RPMI7951 (cell line): ENCODE results near the gene TMEM132E. TPM values are rescaled to one million over a fixed set of nuclear protein-coding genes. Genes with fewer than 3 reads are reported as not detected.
A peak's percentile ranks its signal among the peaks of the same experiment; 100 is the strongest.

Source experiments
- DNase-seq: peaks from one replicate; pipeline ENCODE4 v3.0.0-alpha.2; 2012; ENCODE audit warnings: low read depth
- total RNA-seq: library from RNA; depleted of rRNA; stranded (reverse); fragments of >200 nt; shearing (Covaris generic); gene quantifications from 2 replicates; pipeline ENCODE4 v1.2.3, GENCODE V29; 2014

The TMEM132E gene
- total RNA-seq, 1 experiment from 2014 or later: not detected

- no peak for DNase-seq
These were observed 55.3 kb downstream of the TMEM132E start for GRCh38 chr17:34634551-34635160.

DNA sequence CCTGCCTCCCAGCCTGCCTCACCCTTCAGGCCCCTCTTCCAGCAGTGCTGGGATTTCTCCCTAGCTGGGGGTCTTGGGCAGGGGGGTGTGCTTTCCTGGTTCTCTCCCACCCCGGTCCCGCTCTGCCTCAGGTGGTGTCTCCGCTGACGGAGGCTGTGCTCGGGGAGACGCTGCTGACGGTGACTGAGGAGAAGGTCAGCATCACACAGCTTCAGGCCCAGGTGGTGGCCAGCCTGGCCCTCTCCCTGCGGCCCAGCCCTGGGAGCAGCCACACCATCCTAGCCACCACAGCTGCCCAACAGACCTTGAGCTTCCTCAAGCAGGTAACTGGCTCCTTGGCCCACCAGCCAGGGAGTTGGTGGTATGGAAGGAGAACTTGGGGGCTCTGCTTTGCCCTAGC is 56.5 kb downstream of the TMEM132E start:
- DNase-seq: no peak

GRCh38 chr17:34637041-34637547 is 57.7 kb downstream of the TMEM132E start:
- no peak for DNase-seq

DNA sequence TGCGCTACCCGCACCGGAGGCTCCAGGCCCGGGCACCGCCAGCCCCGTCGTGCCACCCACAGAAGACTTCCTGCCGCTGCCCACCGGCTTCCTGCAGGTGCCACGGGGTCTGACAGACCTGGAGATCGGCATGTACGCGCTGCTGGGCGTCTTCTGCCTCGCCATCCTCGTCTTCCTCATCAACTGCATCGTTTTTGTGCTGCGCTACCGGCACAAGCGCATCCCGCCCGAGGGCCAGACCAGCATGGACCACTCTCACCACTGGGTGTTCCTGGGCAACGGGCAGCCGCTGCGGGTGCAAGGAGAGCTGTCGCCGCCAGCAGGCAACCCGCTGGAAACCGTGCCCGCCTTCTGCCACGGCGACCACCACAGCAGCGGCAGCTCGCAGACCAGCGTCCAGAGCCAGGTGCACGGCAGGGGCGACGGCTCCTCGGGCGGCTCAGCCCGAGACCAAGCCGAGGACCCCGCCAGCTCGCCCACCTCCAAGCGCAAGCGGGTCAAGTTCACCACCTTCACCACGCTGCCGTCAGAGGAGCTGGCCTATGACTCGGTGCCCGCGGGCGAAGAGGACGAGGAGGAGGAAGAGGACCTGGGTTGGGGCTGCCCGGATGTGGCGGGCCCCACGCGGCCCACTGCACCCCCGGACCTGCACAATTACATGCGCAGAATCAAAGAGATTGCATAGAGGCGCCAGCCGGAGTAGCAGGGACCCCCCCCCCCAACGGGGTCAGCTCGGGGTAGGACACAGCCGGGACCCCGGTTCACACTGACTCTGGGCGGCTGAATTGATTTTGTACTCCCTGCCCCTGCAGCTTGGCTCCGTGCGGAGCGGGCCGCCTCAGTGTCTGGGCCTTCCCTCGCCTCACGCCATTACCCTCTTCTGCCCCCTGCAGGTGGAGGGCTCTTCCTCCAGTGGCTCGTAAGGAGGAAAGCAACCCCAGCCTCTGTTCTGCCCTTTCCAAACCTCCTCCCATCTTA is 58.5 kb downstream of the TMEM132E start:
- DNase-seq: peak; percentile 52

GRCh38 chr17:34638526-34639260 is 59.3 kb downstream of the TMEM132E start:
- DNase-seq: no peak

- DNase-seq: no peak
These were observed 60.5 kb downstream of the TMEM132E start for GRCh38 chr17:34639706-34640425.

DNA sequence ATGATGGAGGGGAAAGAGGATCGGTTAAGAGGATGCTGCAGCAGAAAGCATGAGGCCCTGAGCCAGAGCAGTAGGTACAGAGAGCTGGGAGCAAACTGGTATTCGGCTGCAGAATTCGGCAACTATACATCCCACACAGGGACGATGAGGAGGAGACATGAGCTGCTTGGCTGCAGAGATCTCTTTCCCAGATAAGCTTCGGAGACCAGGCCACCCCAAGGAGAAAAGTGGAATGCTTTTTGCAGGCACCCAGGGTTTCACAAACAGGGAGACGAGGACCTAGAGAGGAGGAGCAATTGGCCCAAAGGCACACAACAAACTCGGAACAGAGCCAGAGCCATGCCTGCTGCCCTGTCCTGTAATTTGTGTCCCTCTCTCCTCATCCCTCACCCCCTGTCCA is 62.0 kb downstream of the TMEM132E start:
- DNase-seq: no peak

DNA sequence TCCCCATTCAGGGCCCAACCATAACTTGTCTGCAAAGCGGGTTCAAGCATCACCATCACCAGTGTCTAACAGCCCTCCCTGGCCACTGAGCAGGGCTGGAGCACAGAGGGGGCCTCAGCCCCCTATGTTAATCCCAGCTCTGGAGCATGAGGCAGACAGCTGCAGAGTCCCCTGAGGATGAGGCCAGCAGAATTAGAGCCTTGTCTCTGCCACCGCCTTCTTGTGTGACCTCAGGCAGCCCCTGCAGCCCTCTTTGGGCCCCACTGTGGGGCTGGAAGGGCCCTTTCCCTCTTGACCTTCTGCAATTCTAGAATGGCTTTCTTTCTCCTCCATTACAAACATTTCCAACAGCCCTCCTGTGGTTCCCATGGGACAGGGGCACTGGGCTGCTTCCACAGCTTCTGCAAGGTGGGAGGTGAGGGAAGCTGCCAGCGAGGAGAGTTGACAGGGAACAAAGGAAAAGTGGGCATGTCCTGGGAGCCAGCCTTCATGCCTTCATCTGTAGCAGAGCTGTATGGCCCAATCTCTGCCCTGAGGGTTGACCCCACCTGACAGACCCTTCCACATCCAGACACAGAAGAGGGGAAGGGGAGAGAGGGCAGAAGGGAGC is 65.7 kb downstream of the TMEM132E start:
- DNase-seq: no peak

GRCh38 chr17:34645594-34645993 is 66.2 kb downstream of the TMEM132E start:
- peak; percentile 7 for DNase-seq

DNA sequence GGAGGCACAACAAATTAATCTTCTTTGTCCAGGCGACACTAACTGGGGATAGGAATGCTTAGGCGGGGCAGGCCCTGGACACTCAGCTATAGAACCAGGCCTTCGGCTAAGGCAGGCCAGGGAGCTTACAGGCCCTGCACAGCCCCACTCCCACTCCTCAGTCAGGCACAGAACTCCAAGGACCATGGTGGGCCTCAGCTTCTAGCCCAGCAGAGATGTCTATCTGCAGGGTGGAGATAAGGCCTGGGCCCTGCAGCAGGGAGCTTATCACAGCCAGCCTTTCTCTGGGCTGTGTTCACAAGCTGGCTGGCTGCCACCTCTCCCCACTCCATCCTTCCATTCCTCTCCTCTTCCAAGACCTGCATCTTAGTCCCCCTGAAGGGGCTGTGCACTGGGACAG is 68.1 kb downstream of the TMEM132E start:
- no peak for DNase-seq

GRCh38 chr17:34650051-34650750 is 70.8 kb downstream of the TMEM132E start:
- no peak for DNase-seq

GRCh38 chr17:34651402-34651811 is 72.0 kb downstream of the TMEM132E start:
- DNase-seq: no peak

- DNase-seq: no peak
These were observed 72.7 kb downstream of the TMEM132E start for GRCh38 chr17:34652021-34652555.

- DNase-seq: no peak
These were observed 74.1 kb downstream of the TMEM132E start for GRCh38 chr17:34653511-34653910.

- no peak for DNase-seq
These were observed 75.0 kb downstream of the TMEM132E start for GRCh38 chr17:34654276-34654880.

GRCh38 chr17:34654881-34655276 is 75.5 kb downstream of the TMEM132E start:
- no peak for DNase-seq

DNA sequence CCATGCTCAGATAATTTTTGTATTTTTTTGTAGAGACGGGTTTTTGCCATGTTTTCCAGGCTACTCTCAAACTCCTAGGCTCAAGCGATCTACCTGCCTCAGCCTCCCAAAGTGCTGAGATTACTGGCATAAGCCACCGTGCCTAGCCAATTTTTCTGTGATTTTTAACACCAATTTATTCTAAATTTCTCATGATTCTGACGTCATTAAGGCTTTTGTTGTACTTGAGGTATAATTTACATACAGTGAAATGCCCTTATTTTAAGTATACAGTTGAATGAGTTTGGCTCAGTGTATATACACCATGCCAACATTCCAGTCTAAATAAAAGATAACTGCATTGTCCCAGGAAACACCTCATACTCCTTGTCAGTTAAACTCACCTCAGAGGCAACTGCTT is 77.4 kb downstream of the TMEM132E start:
- DNase-seq: no peak

GRCh38 chr17:34658811-34659560 is 79.6 kb downstream of the TMEM132E start:
- DNase-seq: no peak

DNA sequence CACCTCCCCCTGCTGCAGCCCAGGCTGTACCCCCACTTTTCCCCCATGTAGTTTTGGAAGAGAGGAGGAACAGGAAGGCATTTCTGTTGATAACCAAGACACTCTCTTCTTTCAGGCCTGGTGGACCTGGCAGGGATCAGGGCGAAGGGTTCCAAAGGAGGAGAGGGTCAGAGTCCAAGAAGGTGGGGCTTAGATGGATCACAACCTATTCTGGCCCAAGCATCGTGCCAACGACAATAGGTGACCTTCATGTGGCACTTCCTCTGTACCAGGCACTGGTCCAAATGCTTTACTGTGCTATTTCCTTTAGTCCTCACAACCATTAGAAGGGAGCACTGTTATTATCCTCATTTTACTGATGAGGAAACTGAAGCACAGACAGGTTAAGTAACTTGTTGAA is 84.3 kb downstream of the TMEM132E start:
- DNase-seq: no peak
